ENCODE results near the gene SCN10A. TPM values are rescaled to one million over a fixed set of nuclear protein-coding genes. Genes with fewer than 3 reads are reported as not detected.

SCN10A gene
- total RNA-seq, 1 donor from 2014 or later = not detected

- FAIRE-seq = no peak
- peak in 1 of 2 donors; percentile 16 for DNase-seq (ENCODE audit: low spot score in 2 of 2)
Observed at GRCh38 chr3:38655708-38656300, 160.2 kb downstream of the SCN10A start.

- DNase-seq (ENCODE audit: low spot score in 2 of 2) = no peak
Observed at GRCh38 chr3:38653685-38654537, 162.1 kb downstream of the SCN10A start.

GRCh38 chr3:38652934-38653333 is 163.1 kb downstream of the SCN10A start:
- FAIRE-seq = no peak
- no peak for DNase-seq (ENCODE audit: low spot score in 2 of 2)

More at GRCh38 chr3:38653685-38654537, 162.1 kb downstream of the SCN10A start:
- no peak for FAIRE-seq

- no peak for FAIRE-seq
- DNase-seq (ENCODE audit: low spot score in 2 of 2) = peak; percentile 56 to 70
Observed at GRCh38 chr3:38651153-38651789, 164.7 kb downstream of the SCN10A start.

- FAIRE-seq (no peak), DNase-seq (ENCODE audit: low spot score in 2 of 2) (no peak)
Observed at GRCh38 chr3:38650248-38650951, 165.6 kb downstream of the SCN10A start.

GRCh38 chr3:38649500-38650247 is 166.3 kb downstream of the SCN10A start, which contains the start of gene SCN5A:
Gene SCN5A (minus strand): TSS chr3:38649687. CDS start chr3:38633307, 16,380 bp downstream.
- DNase-seq (ENCODE audit: low spot score in 2 of 2) = peak; percentile 77 to 83
- no peak for FAIRE-seq

GRCh38 chr3:38648659-38649499 is 167.1 kb downstream of the SCN10A start:
- no peak for FAIRE-seq
- no peak for DNase-seq (ENCODE audit: low spot score in 2 of 2)

GRCh38 chr3:38648024-38648658 is 167.9 kb downstream of the SCN10A start:
- FAIRE-seq = no peak
- DNase-seq (ENCODE audit: low spot score in 2 of 2) = no peak

GRCh38 chr3:38647217-38647970 is 168.6 kb downstream of the SCN10A start:
- DNase-seq (ENCODE audit: low spot score in 2 of 2) (peak in 1 of 2 donors; percentile 5), FAIRE-seq (no peak)

Other genes starting within 250 kb of the SCN10A start
- gene SCN5A, start 166.5 kb downstream of the SCN10A start, total RNA-seq = 1.2 TPM
- under 0.01 TPM for gene SCN11A, start 235.7 kb upstream of the SCN10A start, total RNA-seq
- gene WDR48, start 235.8 kb upstream of the SCN10A start, total RNA-seq = 111 TPM